HG03280 (cell line): Measurements from ENCODE around the gene ADARB2.
"Not testable (repeated sequence)": the region's sequence is repeated elsewhere in the genome, so short reads cannot be mapped to it uniquely, and the experiment has no call there.

Experiments
- ATAC-seq: cut with Tn5 transposase; IDR thresholded peaks from one replicate; pipeline ENCODE4 v1.9.1; 2021; ENCODE audit warnings: mild to moderate bottlenecking, moderate library complexity; ENCODE audit not compliant: unreplicated experiment

ADARB2 gene

DNA sequence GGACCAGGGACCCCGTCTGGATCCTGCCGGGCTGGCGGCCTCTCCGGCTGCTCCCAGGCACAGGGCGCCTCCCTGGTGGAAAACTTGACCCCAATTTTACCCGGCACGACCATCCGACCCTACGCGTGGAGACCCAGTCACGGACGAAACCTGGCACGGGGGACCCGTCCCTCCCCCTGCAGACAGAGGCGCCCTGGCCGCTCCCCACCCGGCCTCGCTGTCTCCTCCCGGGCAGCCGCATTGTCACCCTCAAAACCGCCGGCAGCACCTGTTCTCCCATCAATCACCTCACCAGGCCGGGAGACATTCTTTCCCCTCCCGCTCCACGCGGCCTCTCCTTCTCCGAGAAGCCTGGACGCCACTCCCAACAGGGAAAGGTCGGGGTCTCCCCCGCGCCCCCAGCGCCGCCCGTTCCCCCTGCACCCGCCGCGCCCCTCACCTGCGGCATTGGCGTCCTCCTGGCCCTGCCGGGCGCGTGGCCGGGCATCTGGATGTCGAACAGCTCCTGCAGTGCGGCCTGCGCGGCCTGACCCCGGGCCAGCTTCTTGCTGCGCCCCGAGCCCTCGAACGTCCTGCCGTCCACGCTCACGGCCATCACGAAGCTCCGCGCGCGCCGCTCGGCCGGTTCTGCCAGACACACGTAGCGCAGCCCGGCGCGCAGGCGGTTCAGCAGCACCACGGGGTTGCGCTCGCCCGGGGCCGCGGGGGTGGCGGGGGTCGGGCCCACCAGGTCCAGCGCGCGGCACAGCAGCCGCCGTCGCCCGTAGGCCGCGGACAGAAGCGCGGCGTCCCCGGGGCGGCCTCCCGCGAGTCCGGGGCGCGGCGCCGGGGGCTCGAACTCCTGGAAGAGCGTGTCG, 374.5 kb downstream of the ADARB2 start:
- no peak for ATAC-seq

- no peak for ATAC-seq
Observed at GRCh38 chr10:1361411-1362105, 375.8 kb downstream of the ADARB2 start.

- ATAC-seq: no peak
Observed at GRCh38 chr10:1360558-1361164, 376.7 kb downstream of the ADARB2 start.

DNA sequence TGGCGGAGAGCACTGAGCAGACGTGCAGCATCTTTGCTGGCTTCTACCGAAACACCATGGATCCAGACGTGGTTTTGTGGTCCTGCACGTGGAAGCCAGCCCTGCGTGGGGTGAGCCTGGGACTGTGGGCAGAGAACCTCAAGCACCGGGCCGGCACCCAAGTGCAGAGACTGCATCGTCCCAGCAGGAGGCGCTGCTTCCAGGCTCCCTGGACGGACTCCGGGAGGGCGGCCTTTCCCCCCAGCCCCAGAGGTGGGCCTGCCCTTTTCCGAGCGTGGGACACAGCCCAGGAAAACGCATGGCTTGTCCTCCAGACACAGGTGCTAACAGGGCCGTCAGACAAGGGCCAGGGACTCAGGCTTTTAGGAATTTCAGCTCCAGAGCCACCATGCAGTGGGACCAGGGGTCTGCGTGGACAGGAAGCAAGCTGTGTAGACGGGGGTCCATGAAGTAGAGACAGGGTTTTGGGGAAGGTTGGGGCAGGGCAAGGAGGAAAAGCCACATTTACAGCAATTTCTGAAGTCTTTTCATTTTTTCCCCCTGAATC, 377.2 kb downstream of the ADARB2 start:
- ATAC-seq: no peak

GRCh38 chr10:1359626-1359955, 377.7 kb downstream of the ADARB2 start:
- ATAC-seq: no peak

DNA sequence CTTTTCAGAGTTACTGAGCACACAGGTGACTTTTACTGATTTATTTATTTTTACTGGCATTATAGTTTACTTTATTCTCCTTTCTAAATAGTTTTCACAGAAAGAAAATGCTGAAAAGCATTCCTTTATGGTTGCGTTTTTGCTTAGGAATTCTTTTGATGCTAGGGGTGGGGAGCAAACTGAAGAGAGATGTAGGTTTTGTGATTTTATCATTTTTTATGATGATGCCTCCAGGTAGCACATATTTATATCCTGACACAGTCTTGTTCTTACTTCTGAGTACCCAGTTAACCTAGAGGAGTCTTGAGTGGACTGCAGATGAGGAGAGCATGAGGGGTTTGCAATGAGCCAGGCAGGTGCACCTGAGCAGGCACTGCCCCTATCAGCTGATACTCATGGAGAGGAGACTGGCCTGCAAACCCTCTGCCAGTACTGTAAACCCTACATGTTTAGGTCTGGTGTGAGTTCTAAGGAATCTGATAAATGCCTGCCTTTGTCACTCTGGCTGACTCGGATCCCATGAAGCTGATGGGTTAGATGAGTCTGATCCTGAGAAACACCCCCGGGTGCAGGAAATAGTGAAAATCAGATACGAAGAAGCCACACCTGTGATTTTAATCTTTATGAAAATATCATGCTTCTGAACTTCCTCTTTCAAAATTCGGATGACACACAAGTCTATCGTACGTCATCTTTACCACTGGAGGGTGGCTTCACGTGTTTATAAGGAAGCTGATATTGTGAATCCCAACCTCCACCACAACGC, 378.3 kb downstream of the ADARB2 start:
- ATAC-seq: no peak

DNA sequence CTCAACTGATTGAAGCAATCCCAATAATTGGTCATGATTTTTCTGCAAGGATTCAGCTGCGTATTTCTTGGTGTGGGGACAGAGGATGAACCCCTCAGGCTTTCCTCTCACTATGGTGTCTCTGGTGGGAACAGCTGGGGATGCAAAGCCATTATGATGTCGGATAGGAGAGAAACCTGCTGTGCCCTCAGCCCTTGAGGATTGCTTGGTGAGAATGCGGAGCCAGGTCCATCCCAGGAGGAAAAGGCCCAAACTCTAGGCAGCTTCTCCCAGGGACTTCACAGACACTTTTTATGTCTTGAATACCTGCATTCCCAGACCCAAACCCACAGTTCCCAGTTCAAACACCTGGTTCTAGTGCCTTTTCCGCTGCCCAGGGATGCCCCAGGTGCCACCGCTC, 379.2 kb downstream of the ADARB2 start:
- ATAC-seq: no peak

GRCh38 chr10:1356349-1356748, 381.0 kb downstream of the ADARB2 start:
- ATAC-seq: no peak

- no peak for ATAC-seq
Observed at GRCh38 chr10:1354809-1355710, 382.3 kb downstream of the ADARB2 start.

DNA sequence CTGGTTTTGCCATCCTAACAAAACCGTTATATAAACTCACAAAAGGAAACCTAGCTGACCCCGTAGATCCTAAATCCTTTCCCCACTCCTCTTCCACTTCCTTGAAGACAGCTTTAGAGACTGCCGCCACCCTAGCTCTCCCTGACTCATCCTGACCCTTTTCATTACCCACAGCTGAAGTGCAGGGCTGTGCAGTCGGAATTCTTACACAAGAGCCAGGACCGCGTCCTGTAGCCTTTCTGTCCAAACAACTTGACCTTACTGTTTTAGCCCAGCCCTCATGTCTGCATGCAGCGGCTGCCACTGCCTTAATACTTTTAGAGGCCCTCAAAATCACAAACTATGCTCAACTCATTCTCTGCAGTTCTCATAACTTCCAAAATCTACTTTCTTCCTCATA, 385.0 kb downstream of the ADARB2 start:
- ATAC-seq: not testable (repeated sequence)

DNA sequence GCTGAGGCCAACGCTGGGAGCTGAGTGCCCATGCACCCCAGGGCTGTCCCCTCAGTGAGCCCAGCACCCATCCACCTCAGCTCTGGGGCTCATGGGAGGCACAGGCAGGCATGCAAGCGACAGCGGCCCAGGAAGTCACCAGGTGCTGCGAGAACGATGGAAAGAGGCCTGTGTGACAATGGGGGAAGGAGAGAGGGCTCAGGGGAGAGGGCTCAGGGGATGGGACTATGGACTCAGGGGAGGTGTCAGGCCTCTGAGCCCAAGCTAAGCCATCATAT, 388.6 kb downstream of the ADARB2 start:
- no peak for ATAC-seq

GRCh38 chr10:1347962-1348772, 389.2 kb downstream of the ADARB2 start:
- ATAC-seq: no peak

- no peak for ATAC-seq
Observed at GRCh38 chr10:1347525-1347924, 389.8 kb downstream of the ADARB2 start.

- ATAC-seq: no peak
Observed at GRCh38 chr10:1346201-1346600, 391.1 kb downstream of the ADARB2 start.

- no peak for ATAC-seq
Observed at GRCh38 chr10:1345368-1345767, 392.0 kb downstream of the ADARB2 start.

- ATAC-seq: no peak
Observed at GRCh38 chr10:1344846-1345245, 392.5 kb downstream of the ADARB2 start.

GRCh38 chr10:1344408-1344807, 392.9 kb downstream of the ADARB2 start:
- ATAC-seq: no peak

DNA sequence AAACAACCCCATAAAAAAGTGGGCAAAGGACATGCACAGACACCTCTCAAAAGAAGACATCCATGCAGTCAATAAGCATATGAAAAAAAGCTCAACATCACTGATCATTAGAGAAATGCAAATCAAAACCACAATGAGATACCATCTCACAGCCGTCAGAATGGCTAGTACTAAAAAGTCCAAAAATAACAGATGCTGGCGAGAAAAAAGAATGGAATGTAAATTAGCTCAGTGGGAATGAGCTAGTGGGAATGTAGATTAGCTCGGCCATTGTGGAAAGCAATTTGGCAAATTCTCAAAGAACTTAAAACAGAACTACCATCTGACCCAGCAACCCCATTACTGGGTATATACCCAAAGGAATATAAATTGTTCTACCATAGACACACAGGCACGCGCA, 394.1 kb downstream of the ADARB2 start:
- no peak for ATAC-seq

DNA sequence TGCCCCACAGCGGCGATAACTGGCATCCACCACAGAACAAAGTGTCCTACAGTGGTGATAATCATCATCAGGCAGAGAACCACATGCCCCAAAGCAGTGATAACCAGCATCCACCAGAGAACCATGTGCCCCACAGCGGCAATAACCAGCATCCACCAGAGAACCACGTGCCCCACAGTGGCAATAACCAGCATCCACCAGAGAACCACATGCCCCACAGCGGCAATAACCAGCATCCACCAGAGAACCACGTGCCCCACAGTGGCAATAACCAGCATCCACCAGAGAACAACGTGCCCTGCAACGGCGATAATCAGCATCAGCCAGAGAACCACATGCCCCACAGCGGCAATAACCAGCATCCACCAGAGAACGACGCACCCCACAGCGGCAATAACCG, 396.3 kb downstream of the ADARB2 start:
- not testable (repeated sequence) for ATAC-seq
